ENCODE data around the gene SELL. TPM values are rescaled to one million over a fixed set of nuclear protein-coding genes. Genes with fewer than 3 reads are reported as not detected.
"Not testable (repeated sequence)": the region's sequence is repeated elsewhere in the genome, so short reads cannot be mapped to it uniquely, and the experiment has no call there.

SELL gene
- total RNA-seq, 1 experiment from 2014 or later = 0.11 TPM

DNA sequence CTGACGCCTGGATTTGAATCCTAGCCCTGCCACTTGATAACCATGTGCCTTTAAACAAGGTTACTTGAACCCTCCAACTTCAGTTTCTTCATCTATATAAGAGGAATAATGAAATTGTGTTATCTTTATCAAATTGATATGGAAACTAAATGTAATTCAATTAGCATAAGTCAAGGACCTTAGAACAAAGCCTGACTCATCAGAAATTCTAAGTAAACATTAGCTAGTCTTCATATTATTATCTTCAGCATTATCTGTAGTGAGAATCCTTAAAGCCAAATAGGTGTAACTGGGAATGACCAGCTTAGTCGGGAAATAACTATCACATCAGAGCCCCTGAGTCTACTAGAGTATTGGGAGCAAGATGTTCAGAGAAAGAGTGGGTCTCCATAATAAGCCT lies 6.6 kb downstream of the SELL start:
- no peak for DNase-seq (ENCODE audit: low read depth)

DNA sequence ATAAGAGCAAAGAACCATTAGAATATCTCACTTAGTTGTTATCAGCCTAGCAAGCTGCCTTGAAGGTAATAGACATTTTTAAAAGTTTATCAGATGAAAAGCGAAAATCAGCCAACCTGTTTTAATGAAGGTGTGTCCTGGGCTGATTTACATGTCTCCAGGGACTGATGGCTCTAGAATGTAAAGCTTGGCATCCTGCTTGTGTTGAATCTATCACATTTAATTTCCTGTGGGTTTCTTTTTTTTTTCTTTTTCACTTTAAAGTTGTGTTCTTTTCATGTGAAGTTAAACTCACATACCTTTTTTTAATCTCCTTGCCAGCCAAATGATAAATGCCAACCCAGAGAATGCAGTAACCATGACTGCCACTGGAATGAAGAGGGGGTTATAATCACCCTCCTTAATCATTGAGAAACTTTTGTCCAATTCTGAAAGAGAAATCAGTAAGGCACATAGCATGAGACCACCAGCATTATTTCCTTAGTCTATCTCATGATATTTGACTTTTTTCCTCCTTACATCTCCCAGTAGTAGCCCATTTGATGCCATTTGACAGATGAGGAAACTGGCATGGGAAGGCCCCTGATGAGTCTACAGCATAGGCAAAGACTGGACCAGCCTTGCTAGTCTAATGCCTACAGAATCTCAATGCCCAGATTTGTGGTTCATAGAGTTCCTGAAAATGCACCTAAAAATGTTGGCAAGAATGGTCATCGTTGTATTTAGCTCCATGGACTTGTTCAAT lies 10.0 kb downstream of the SELL start:
- DNase-seq (ENCODE audit: low read depth) = no peak

DNA sequence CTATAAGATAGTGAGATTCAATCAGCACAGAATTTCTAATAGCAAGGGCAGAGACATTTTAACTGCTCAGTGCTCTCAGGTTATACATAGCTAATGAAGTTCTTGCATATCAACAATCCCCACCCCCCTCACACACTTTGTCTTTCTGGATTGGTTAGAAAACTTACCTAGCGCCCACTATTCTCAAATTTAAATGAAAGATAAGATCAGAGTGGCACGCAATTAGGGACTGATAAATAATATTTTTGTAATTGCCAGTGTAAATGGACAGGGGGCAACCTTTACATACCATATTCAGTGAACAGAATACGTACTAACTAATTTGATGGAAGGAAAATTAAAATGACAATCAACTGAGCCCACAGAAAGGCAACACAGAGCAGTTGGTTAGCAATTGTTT lies 11.7 kb downstream of the SELL start:
- DNase-seq (ENCODE audit: low read depth) = no peak

DNA sequence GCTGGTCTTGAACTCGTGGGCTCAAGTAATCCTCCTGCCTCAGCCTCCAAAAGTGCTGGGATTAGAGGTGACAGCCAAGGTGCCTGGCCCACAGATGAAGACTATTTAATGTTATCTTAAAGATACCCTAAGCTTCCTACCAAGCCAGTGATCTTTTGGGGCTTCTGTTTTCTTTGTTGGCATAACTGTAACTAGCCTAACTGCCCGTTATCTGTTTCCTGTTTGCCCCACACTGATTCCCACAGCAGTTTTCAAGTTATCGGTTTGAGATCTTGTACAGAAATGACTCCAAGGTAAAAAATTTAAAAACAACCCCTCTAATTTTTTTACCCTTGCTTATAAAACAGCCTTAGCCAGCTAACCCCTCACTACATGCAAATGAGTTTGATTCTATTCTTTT lies 12.4 kb downstream of the SELL start:
- DNase-seq (ENCODE audit: low read depth) = no peak

DNA sequence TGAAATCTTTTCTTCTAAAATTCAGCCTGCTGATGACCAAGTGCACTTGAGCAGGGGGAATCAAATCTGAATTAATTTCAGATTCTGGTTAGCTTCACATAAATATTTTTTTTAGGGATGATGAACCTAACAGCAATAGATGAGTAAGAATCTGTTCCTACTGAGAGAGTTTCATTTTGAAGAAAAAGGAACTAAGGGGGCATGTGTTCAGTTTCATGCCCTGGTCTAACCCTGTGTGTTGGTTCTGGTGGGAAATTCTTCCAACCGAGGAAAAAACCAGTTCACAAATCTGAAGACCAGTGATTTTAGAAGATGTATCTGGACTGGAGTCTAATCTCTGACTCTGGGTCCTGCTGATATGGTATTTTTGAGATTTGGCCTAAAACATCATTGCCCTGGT lies 13.7 kb downstream of the SELL start:
- DNase-seq (ENCODE audit: low read depth) = no peak

GRCh38 chr1:169696273-169697100 lies 14.9 kb downstream of the SELL start:
- no peak for DNase-seq (ENCODE audit: low read depth)

GRCh38 chr1:169694304-169695075 lies 16.9 kb downstream of the SELL start:
- no peak for DNase-seq (ENCODE audit: low read depth)

DNA sequence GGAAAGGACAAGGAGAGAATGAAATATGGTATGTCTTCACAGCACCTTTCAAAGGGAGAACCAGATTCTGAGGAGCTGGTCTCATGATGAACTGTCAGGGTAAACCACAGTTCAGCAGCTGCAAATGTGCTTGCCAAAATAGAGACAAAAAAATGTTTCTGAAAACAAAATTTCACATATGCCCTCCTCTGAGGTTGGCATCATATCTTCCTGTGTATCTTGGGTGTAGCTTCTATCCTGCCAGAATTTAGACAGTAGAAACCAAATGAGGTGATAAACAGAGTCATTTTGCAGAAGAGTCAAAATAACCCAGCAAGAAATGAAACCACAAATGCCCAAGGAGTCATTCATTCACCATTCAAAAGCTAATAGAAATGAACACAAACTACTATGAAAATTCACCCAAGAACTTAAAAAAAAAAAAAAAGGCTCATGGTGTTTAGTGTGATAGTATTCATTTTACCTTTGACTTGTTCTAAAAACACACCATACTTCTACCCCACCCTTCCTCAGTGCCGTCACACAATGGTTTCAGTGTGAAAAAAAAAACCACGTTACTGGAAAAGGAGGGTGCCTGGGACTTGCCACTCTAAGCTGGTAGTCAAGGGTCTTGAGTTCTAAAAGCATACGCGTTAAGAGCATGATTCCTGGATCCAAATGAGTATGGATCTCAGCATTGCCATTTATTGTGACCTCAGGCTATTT lies 18.5 kb downstream of the SELL start:
- no peak for DNase-seq (ENCODE audit: low read depth)

GRCh38 chr1:169690489-169690888 lies 20.9 kb downstream of the SELL start:
- DNase-seq (ENCODE audit: low read depth) = no peak

DNA sequence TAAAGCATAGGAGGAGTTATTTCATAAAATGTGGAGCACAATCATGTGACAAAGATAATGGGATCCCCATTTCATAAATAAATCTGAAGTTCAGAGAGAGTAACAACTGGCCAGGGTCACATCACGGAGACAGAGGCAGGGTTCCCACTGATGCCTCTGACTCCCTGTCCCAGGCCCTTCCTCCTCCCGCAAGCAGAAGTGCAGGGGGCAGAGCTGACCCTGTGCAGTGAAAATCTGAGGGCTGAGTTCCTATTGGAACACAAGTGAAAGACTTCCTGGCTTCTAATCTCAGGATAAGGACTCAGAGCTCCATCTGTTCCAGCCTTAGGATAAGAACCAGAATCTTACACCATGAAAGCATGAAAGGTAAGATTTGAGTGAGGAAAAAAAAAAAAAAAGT lies 22.0 kb downstream of the SELL start:
- no peak for DNase-seq (ENCODE audit: low read depth)

DNA sequence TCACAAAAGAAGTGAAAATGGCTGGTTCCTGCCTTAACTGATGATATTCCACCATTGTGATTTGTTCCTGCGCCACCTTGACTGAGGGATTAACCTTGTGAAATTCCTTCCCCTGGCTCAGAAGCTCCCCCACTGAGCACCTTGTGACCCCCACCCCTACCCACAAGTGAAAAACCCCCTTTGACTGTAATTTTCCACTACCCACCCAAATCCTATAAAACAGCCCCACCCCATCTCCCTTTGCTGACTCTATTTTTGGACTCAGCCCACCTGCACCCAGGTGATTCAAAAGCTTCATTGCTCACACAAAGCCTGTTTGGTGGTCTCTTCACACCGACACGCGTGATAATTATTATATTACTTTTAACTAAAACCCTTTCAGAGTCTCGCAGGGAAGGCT lies 23.0 kb downstream of the SELL start:
- not testable (repeated sequence) for DNase-seq (ENCODE audit: low read depth)

DNA sequence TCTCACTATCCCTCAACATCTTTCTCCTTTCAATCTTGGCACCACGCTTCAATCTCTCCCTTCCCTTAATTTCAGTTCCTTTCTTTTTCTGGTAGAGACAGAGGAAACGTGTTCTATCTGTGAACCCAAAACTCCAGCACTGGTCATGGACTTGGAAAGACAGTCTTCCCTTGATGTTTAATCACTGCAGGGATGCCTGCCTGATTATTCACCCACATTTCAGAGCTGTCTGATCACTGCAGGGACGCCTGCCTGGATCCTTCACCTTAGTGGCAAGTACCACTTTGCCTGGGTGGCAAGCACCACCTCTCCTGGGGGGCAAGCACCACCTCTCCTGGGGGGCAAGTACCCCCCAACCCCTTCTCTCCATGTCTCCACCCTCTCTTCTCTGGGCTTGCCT lies 27.8 kb downstream of the SELL start:
- no peak for DNase-seq (ENCODE audit: low read depth)

DNA sequence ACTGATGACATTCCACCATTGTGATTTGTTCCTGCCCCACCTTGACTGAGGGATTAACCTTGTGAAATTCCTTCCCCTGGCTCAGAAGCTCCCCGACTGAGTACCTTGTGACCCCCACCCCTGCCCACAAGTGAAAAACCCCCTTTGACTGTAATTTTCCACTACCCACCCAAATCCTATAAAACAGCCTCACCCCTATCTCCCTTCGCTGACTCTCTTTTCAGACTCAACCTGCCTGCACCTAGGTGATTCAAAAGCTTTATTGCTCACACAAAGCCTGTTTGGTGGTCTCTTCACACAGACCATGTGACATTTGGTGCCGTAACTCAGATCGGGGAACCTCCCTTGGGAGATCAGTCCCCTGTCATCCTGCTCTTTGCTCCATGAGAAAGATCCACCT lies 28.3 kb downstream of the SELL start:
- not testable (repeated sequence) for DNase-seq (ENCODE audit: low read depth)

DNA sequence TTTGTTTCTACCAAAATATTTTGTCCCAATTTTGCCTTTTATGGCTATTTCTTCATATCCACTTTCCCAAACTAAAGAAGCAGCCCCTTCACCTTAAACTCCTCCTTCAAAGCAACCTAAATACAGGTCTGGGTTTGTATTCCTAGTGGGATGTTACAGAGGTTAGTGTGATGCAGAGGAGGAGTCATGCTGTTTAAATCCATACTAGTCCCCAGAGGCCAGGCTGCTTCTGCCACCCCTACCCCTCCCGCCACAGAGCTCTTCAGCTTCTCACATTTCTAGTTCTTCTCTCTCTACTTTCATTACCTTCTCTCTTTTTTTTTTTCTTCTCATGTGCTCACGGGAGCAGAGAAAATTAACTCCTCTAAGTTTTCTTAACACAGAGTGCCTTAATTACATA lies 29.3 kb downstream of the SELL start:
- no peak for DNase-seq (ENCODE audit: low read depth)

DNA sequence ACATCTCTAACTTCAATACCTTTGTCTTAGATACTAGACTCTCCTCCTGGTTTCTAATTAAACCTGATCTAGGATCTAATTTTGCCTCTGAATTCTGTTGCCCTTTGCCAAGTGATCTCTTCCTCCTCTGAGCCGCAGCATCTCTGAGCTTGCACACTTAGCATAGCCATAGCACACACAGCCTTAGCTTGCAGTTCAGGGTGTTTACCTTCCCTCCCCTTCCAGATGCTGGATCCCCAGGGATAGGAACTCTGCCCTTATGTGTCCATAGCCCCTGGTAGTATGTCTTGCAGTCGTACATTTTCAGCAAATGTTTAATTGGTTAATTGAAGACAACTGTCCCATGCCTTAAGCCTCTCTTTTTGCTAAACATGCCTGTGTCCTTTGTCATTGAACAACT lies 30.3 kb downstream of the SELL start:
- no peak for DNase-seq (ENCODE audit: low read depth)

GRCh38 chr1:169680377-169681019 lies 30.9 kb downstream of the SELL start:
- DNase-seq (ENCODE audit: low read depth) = no peak

- DNase-seq (ENCODE audit: low read depth) = no peak
Observed at GRCh38 chr1:169679692-169680091, 31.7 kb downstream of the SELL start.

DNA sequence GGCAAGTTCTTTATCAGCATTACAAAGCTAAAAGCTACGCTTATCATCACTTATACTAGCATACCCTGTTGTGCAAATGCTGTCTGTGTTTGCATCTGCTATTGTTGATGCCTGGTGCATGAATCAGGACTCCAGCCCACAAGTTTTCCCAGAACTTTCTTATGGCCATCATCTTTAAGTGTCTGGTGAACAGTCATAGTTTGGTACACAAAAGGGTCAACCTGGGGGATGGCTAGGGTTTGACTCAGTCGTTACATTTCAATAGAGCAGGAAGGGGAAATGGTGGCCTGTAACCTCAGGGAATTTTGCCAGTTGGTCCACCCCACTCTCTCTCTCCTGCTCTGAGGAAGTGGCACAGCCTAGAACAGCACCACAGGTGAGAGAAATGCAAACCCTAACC lies 35.4 kb downstream of the SELL start:
- peak; percentile 78 for DNase-seq (ENCODE audit: low read depth)

GRCh38 chr1:169670836-169671235 lies 40.6 kb downstream of the SELL start:
- no peak for DNase-seq (ENCODE audit: low read depth)

- not testable (repeated sequence) for DNase-seq (ENCODE audit: low read depth)
Observed at GRCh38 chr1:169670244-169670643, 41.2 kb downstream of the SELL start.
